Head of caudate nucleus (tissue), 42 donors: ENCODE measurements around the gene COLQ.
A peak's percentile ranks its signal among the peaks of the same experiment; 100 is the strongest.
"Not testable (repeated sequence)": the region's sequence is repeated elsewhere in the genome, so short reads cannot be mapped to it uniquely, and the experiment has no call there.

Experiments
- DNase-seq, 42 donors: peaks; one replicate each; pipeline versions ENCODE4 v3.0.0 to v3.0.0-alpha.2; 2020 to 2021; ENCODE audit warnings: mixed read lengths in 7 of 42
- intact Hi-C: fragments of 100-400 bp; cut with DNase I; formaldehyde crosslinking; loops from one replicate; pipeline ENCODE4 v1.15.0; 2022

Gene COLQ

DNA sequence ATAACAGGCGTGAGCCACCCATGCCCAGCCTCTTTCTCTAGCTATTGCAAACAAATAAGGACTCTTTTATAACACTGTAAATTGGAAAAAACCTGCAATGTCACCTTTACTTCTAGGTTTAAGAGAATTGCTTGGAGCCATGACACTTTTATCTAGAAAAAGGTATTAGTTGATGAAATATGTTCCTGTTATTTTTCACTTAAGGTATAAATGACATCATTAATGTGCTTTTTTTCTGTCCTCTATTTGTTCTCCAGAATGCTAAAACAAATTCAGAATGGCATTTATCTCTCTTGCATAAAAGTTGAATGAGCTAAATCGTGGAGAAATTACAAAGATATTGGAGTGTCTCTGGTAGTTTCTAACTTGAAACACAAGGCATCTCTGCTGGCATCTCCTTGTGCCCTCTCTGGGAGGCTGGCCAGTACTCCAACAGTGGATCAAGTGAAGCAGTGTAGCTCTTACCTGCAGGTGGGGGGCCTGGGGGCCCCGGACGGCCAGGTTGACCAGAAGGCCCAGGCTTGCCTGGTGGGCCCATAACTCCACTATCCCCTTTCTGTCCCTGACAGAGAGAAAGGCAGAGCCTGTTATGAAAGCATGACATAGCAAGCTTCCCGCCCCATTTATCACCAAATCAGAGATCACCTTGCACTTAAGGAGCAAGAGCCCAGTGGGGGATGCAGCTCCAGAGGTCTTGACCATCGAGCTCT is 55.5 kb downstream of the COLQ start:
- DNase-seq = no peak
- intact Hi-C loops = no loop called here

GRCh38 chr3:15462451-15462850 is 59.1 kb downstream of the COLQ start:
- DNase-seq = peak in 40 of 42 donors; percentile 18 to 82 (median 53)
- intact Hi-C loops = no loop called here

- intact Hi-C loops = no loop called here
- peak in 2 of 42 donors; percentile 33 to 34 for DNase-seq
Measured at GRCh38 chr3:15460891-15461531, 60.5 kb downstream of the COLQ start.

DNA sequence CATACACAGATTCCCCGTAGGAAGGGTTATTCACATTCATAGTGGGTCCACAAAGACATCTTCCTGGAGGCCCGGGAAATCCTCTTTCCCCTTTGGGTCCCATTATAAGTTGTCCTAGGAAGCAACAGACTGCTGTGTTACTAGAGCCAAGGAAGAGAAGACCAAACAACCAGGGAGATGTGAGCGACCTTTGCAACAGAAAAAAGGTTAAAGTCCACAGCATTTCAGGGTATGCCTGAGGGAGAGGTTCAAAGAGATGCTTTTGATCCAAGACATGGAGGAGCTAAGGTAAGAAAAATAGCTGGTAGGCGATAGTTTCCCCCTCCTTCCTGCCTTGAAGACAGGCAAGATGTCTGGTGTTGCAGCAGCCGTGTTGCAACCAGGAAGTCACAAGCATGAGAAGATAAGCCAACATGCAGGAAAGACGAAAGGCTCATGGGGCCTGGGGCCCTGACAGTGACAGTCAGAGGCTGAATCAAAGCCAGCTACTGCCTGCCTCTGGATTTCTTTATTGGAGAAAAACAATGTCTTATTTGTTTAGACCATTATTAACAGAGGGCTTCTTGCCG is 63.2 kb downstream of the COLQ start:
- intact Hi-C loops = no loop called here
- peak in 2 of 42 donors; percentile 20 to 23 for DNase-seq

DNA sequence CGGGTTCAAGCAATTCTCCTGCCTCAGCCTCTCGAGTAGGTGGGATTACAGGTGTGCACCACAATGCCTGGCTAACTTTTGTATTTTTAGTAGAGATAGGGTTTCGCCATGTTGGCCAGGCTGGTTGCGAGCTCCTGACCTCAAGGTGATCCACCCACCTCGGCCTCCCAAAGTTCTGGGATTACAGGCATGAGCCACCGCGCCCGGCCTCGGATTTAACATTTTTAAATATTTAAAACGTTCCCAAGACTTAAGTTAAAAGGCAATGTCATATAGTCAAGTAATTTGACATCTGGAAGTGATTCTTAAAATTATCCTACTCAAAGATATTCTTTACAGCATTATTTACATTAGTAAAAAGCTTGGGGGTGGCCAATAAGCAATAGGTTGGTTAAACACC is 64.6 kb downstream of the COLQ start:
- intact Hi-C loops, DNase-seq: not testable (repeated sequence)

GRCh38 chr3:15456321-15456720 is 65.2 kb downstream of the COLQ start:
- no peak for DNase-seq
- intact Hi-C loops = no loop called here

- intact Hi-C loops = no loop called here
- DNase-seq = no peak
Measured at GRCh38 chr3:15455756-15456155, 65.8 kb downstream of the COLQ start.

DNA sequence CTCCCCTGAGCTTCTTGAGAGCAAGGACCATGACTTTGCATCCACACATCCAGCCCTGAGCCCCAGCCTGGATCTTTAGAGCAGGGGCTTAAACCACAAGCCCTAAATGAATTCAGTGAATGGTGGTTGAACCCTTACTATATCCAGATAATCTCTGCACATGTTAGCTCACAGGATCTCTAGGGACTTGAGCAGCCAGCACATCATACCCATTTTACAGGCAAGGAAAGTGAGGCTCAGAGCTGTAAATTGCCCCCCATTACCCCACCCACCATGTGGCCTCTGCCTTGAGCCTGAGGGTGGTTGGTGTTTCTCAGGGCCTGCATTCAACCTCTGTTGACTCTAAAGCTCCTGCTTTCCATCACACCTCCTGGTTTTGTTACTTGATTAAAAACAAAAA is 66.5 kb downstream of the COLQ start:
- intact Hi-C loops = no loop called here
- DNase-seq = peak in 1 of 42 donors; percentile 13

GRCh38 chr3:15453991-15454625 is 67.4 kb downstream of the COLQ start:
- intact Hi-C loops = no loop called here
- peak in 1 of 42 donors; percentile 24 for DNase-seq

- DNase-seq = peak in 1 of 42 donors; percentile 11
- intact Hi-C loops = no loop called here
Measured at GRCh38 chr3:15453501-15453900, 68.0 kb downstream of the COLQ start.

GRCh38 chr3:15452961-15453360 is 68.5 kb downstream of the COLQ start:
- DNase-seq = peak in 1 of 42 donors; percentile 4
- intact Hi-C loops = no loop called here

GRCh38 chr3:15452156-15452555 is 69.3 kb downstream of the COLQ start:
- intact Hi-C loops = no loop called here

GRCh38 chr3:15451216-15452113 is 70.0 kb downstream of the COLQ start:
- DNase-seq = no peak
- intact Hi-C loops = no loop called here

More at GRCh38 chr3:15452156-15452555, 69.3 kb downstream of the COLQ start:
- no peak for DNase-seq

GRCh38 chr3:15450438-15451215 is 70.9 kb downstream of the COLQ start:
- intact Hi-C loops = no loop called here
- no peak for DNase-seq

DNA sequence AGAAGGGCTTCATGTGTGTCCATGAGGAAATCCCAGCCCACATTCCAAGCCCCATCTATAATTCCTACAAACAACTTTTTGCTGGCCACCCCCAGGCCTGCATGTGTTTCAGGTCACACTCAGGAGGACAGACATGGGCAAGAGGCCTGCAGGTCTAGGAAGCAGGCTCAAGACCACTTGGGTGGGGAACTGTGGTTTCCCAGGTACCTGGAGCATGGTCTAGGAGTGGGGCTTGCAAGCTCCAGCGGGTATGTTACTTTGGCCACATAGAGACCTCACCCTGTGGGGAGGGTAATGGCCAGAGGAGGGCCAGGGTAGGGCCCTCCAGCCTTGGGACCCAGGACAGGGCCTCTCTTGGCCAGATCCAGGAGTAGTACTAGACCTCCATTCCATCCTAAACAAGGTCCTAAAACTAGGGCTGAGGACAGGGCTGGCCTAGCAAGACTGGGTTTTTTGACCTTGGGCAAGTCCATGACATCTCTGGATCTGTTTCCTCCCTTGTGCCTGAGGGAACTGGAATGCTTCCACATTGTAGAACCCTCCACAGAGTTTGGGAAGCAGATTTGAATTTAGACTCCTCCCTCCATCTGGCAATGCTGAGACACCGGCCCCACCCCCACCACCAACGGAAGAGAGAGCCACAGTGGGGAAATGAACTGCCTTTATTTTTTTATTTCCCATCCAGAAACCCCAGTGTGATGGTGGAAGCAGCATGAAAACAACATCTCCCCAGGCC is 71.8 kb downstream of the COLQ start:
- intact Hi-C loops = no loop called here

GRCh38 chr3:15443826-15444524 is 77.5 kb downstream of the COLQ start:
- peak in 1 of 42 donors; percentile 14 for DNase-seq
- intact Hi-C loops = no loop called here

More for the DNA sequence above, 71.8 kb downstream of the COLQ start:
- no peak for DNase-seq

DNA sequence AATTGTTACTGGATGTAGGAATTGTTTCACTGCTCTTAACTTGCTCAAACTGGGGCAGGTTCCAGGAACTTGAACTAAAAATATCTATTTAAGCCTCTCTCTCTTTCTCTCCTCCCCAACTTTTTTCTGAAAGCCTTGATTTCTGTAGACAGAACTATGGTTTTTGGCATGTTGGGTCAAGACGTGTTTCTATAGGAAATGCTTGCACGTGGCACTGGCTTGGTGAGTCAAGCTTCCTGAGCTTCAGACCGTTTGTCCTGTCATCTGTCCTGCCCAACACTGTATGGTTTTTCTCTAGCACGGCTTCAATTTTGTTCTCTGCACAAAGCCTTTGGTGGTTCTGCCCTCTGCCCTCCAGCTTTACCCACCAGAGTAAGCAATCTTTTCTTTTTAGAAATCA is 80.6 kb downstream of the COLQ start:
- peak in 1 of 42 donors; percentile 26 for DNase-seq
- intact Hi-C loops = no loop called here
